ENCODE measurements around the gene PEBP1.

PEBP1 gene

GRCh38 chr12:118193477-118193876 lies 57.6 kb downstream of the PEBP1 start:
- TF ChIP-seq, protein P1, sequence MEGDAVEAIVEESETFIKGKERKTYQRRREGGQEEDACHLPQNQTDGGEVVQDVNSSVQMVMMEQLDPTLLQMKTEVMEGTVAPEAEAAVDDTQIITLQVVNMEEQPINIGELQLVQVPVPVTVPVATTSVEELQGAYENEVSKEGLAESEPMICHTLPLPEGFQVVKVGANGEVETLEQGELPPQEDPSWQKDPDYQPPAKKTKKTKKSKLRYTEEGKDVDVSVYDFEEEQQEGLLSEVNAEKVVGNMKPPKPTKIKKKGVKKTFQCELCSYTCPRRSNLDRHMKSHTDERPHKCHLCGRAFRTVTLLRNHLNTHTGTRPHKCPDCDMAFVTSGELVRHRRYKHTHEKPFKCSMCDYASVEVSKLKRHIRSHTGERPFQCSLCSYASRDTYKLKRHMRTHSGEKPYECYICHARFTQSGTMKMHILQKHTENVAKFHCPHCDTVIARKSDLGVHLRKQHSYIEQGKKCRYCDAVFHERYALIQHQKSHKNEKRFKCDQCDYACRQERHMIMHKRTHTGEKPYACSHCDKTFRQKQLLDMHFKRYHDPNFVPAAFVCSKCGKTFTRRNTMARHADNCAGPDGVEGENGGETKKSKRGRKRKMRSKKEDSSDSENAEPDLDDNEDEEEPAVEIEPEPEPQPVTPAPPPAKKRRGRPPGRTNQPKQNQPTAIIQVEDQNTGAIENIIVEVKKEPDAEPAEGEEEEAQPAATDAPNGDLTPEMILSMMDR (IDR thresholded peaks at IDR 0.05; ENCODE audit: extremely low read depth, missing control alignments): no peak
- DNase-seq (ENCODE audit: low spot score): no peak

DNA sequence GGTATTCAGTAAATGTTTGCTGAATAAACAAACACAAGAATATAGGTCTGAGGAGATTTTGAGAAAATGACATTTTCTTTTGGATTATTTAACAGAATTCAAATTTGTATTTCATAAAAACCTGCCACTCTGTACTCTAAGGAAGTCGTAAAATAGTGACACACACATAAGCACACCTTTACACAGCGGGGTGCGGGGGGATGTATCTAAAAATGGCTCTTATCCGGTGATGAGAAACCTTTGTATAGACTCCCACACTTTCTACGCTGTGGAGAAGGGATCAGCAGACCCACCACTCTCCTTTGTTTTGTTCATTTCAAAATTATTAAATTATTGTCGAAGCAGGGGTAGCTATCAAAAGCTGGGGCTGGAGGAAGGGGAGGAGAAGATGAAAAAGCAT lies 58.0 kb downstream of the PEBP1 start:
- no peak for DNase-seq (ENCODE audit: low spot score)
- TF ChIP-seq, protein P1 (IDR thresholded peaks at IDR 0.05; ENCODE audit: extremely low read depth, missing control alignments): no peak

Data from GM20000 (cell line).